ENCODE results near the gene UBALD1. TPM values are rescaled to one million over a fixed set of nuclear protein-coding genes. Genes with fewer than 3 reads are reported as not detected.
"Not testable (repeated sequence)": the region's sequence is repeated elsewhere in the genome, so short reads cannot be mapped to it uniquely, and the experiment has no call there.

UBALD1 gene
- 4.7 TPM for total RNA-seq

DNA sequence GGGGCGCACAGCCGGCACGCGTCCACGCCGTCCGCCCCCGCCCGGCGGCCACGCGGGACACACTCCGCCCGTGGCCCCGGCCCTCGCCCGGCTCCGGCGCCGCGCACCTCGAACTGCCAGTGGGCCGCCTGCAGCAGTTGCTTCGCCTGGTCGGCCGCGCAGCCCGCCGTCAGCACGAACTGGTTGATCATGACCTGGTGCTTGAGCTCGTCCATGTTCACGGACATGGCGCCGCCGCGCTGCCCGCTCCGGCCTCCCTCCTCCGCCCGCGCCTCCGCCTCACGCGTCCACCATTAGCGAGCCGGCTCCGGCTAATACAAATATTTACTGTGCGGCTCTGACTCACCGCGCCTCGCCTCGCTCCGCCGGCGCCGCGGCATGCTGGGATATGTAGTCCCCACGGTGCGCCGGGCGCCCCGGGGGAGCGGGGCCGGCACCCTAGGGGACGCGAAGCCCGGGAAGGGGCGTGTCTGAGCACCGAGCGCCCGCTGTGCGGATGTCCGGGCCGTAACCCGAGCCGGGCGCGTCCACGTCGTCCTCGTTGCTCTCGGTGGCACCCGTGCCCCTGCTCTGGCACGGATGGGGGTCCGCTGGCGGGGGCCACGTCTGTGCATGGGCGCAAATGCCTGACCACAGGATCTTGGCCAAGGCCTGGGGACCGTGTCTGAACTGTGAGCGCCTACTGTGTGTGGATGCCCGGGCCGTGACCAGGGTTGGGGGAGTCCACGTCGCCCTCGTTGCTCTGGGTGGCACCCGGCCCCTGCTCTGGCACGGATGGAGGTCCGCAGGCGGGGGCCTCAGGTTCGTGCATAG is at the start of gene UBALD1:
Gene UBALD1, minus strand, starts transcription at position 318 of the 813 bp plus-strand sequence. Its CDS starts 91 bp downstream, at position 227.
- peak; percentile 61 for DNase-seq

DNA sequence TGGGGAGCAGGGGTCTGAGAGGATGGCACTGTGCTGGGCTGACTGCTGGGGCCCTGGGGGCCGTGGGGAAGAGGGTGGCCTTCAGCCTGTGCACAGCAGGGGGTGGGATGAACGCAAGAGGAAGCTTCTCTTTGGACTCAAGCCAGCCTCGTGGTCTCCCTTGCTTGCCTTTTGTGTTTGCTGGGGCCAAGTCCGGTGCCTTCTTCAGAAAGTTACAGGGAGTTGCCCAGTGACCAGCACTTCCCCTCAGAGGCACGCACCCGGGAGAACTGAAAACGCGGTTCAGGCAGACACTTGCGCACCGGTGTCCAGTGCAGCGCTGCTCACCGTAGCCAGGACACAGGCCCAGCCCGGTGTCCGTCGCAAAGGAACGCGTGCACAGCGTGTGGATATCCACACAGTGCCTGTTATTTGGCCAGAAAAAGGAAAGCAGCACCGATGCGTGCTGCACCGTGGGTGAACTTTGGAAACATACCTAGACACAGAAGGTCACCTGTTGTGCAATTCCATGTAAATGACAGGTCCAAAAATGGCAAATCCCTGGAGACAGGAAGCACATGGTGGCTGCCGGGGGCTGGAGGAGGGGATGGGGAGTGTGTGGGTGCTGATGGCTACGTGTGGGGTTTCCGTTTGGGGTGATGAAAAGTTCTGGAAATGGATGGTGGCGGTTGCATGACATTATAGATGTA is 49.2 kb upstream of the UBALD1 start:
- no peak for DNase-seq

DNA sequence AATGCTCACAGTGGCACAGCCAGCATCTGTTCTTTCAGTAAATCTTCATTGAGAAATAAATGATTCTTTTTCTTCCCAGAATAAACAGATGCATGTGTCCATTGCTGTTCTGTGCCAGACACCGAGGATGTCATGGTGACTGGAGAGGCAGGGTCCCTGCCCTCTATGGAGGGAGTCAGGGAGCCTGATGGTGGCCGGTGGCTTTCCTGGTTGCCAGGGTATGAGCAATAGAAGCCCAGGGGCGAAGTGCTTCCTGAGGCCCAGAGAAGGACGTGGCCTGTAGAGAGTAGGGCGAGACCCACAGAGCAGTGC is 48.7 kb upstream of the UBALD1 start:
- DNase-seq: no peak

DNA sequence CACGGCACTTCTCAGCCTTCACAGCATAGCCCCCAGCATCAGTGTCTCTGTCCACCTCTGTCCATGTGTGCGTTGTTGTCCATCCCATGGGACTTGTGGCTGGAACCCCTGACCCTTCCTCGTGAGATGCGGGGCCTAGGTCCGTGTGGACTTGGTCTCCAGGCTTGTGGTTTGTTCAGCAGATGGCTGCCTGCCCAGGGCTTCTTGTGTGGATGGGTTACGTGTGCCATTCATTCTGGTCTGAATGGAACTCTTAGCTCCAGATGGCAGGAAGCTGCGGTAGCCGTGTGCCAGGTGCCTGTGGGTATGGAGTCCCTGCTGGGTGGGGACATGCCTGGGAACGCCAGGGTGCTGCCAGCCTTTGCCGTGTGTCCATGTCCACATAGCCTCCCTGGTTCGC is 47.0 kb upstream of the UBALD1 start:
- no peak for DNase-seq

DNA sequence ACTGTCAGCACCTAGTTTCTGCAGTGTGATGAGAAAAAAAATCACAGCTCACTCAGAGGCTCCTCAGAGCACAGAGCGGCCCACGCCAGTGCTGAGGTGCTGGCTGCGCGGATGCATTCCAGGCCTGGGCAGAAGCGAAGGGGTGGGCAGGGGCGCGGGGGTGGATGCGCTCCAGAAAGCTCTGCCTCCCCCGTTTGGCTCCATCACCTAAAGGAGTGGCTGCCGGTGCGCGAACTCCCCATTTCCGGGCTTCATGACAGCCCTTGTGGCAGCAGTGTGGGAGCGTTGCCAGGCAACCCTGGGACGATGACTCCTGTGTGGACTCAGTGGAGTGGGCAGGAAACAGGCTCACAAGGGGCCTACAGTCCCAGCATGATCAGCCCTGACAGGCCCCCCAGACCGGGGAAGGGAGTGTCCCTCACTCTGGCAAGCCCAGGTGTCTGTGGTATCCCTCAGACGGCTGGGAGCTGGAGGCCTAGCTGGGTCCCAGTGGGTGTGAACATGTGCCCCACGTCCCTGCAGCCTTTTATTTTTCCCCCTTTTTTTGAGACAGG is 45.8 kb upstream of the UBALD1 start:
- DNase-seq: no peak

DNA sequence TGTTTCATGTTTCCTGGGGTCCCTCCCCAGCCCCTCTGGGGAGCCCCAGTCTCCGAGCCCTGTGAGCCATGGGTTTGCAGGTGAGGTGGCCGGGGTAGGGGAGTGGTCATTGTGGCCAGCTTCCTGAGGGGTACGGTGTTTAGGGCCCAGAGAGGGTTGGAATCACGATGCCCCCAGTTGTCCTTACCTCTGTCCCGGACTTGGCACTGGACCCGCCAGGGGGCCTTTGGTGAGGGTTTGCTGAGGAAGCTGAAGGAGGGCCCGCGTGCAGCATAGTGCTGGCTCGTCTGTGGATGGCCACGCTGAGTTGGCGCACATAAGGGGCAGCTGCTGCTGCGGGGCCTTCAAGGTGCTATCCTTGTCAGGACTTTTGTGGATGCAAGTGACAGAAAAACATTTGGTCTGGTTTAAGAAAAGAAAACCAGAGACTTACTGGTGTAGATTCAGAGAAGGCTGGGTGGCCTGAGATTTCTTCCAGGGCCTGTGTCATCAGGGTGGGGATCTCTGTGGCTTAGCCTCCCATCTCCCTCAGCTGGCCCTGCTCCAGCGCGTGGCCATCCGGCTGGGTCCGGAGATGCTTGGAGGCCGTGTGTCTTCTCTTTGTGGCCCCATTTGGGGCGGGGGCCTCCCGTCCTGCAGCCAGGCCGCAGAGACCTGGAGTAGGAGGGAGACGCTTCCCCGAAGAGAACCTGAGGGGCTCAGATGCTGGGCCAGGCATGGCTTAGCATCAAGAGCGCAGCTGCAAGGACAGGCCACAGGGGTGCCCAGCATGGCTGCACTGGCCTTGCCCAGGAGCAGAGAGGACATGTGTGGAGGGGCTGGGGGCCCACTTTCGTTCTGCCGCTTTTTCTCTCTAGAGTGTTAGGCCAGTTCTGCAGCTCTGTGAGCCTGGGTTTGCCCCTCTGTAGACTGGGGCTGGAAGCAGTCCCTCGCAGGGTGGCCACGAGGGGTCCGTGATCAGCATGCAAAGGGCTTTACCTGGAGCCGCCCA is 45.0 kb upstream of the UBALD1 start:
- no peak for DNase-seq

DNA sequence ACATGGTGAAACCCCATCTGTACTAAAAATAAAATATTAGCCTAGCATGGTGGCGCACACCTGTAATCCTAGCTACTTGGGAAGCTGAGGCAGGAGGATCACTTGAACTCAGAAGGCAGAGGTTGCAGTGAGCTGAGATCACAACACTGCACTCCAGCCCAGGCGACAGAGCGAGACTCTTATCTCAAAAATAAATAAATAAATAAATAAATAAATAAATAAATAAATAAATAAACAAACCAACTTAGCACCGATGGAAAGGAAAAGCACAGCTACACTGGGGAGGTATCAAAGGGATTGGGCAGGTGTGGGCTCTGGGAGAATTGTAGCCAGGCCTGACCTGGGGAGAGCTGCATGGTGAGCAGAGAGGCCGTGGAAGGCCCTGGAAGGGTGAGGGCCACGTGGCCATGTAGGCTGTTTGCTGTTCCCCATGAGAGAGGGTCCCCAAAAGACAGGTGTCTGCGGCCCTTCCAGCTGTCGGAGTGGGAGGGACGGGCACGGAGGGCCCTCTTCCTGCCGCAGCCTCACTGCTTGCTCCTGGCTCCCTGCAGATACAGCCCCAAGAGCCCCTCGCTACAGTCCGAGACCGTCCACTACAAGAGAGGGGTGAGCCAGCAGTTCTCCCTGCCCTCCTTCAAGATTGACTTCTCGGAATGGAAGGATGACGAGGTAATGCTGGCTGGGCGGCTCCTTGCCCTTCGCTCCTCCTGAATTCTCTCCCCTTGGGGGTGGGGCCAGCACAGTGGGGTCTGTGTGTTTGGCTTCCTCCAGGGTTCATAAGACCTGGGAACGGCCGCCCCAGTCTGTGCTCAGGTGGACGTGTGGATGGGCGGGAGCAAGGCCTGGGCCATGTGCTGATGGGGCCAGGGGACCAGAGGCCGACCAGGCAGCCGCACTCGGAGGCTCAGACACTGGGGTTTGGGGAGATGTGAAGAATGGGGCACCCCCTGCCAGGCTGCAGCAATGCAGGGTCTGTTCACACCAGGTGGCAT is 42.3 kb upstream of the UBALD1 start:
- DNase-seq: no peak

DNA sequence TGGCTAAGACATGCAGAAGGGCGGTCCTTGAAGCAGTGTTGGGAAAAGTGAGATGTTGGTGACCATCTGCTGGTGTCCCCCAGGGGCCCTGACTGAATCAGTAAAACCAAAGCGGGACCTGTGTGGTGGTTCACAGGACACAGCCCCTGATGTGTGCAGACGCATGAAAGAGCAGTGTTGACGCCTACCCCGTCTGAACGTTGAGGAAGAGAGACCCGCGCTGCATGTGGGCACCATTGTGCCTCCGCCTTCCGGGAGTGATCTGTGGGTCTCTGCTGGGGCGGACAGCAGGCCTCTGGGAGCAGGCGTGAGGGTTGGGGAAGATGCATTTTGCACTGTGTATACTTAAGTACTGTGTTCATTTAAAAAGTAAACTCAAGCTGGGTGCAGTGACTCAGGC is 41.5 kb upstream of the UBALD1 start:
- no peak for DNase-seq

DNA sequence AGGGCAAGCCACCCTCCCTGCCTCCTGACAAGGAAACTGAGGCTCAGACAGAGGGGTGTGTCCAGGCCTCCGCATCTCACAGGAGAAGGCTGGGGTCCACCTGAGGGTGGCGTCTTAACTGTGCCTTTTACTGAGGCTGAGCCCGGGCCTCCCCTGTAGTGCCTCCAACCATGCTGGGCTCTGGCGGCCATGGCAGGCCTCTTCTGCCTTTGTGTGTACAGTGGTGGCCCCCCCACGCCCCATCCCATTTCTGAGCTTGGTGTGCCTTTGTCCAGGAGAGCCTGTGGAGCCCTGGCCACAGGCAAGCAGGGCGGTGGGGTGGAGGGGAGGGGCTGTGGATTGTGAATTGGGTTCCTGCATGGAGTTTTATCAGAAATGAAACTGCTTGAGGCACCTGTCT is 41.1 kb upstream of the UBALD1 start:
- no peak for DNase-seq

DNA sequence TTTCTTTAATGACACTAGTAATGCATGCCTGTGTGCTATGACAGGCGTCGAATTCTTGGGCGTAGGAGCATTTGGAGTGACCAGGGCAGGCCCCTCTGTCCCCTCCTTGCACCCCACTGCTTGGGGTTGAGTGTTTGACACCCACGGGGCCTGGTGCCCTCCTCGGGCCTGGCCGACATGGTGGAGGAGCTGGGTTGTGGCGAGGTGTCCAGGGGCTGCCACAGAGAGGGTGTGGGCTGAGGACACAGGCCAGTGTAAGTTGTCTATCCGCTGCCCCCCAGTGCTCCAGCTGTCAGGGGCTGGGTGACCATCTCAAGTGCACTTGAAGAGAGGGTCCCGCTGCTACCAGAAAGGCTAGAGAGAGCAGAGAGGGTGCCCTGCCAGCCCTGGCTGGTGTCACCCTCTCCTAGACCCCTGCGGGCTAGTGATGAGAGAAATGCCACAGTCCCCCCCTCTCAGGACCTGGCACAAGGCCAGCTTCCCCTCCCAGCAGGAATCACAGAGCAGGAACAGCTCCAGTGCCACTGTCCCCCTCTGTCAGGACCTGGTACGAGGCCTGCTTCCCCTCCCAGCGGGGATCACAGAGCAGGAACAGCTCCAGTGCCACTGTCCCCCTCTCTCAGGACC is 40.4 kb upstream of the UBALD1 start:
- DNase-seq: no peak

DNA sequence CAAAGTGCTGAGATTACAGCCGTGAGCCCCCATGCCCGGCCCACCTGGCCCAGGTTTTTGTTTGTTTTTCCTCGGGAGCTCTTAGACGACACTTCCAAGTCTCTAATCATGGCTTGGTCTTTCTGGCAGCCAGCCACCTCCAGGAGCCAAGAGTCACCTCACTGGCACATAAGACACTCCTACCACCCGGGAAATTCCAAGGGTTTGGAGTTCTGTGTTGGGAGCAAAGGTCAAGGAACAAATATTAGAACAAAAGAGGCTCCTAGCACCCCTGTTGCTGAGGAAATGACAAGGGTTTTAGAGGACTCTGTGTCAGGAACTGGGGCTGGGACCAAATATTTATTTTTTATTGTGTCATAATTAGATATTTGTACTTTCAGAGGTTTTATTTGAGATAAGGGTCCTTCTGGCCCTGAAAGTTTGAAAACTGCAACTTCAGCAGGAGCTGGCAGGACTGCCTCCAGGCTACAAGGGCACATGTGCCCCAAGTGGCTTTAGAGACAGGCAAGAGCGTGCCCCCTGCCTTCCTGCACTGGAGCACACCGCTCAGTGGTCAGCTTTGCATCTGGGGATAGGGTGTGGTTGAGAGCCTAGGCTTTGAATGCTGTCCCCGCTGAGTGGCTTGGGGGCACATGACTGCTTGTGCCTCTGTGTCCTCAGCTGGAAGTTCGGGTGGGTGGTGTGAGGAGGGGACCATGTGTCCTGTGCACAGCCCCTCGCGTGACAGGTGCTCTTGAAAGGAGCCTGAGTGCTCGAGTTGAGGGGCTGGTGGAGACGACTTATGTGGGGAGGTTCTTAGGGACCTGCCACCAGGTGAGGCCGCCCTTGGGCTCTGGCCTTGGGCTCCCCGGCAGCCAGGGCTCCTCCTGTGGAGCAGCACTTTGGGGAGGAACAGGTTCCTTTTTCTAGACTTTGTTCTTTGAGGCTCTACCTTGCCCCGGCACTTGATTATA is 39.6 kb upstream of the UBALD1 start:
- DNase-seq: no peak

DNA sequence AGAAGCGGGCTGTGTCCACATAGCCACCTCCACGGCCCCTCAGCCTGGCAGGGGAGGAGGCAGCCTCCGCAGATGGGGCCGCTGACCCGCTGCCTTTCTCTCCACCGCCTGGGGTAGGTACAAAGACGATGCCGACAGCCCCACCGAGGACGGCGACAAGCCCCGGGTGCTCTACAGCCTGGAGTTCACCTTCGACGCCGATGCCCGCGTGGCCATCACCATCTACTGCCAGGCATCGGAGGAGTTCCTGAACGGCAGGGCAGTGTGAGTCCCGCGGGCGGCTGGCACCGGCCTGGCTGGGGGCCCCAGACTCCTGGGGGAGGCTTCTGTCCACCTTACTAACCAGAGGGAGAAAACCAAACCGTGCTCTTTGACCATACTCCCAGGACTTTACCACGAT is 37.9 kb upstream of the UBALD1 start:
- DNase-seq: no peak

DNA sequence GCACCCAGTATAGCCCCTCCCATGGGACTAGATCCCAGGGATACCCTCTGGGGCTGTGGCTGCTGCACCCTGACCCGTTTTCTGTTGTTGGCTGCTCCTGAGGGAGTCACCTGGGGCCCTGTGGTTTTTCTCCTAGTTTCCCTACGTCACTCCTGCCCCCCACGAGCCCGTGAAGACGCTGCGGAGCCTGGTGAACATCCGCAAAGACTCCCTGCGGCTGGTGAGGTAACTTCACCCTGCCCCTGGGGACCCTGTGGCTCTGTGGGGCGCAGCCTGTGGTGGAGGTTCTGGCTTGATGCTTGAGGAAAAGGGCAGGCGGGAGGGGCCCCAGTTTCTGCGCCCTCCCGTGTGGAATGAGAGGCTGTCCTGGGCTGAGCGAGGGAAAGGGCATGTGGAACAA is 37.1 kb upstream of the UBALD1 start:
- no peak for DNase-seq

DNA sequence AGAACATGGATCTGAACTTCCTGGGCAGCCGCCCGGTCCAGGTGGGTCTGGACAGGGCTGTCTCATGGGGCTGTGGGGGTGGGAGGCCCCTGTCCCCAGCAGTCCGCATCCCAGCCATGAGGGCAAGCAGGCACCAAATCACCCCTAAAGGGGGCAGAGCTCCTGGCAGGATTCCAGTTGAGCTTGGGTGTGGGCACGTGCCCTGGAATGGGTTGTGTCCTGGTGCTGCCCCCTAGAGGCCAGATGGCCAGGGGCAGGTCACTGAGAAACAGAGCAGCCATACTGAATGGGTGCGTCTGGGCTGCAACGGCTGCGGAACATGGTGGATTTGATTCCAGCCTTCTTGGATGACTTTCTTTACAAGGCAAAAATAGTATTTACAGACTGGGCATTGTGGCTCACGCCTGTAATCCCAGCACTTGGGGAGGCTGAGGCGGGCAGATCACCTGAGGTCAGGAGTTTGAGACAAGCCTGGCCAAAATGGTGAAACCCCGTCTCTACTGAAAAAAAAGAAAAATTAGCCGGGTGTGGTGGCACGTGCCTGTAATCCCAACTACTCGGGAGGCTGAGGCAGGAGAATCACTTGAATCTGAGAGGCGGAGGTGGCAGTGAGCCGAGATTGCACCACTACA is 35.9 kb upstream of the UBALD1 start:
- DNase-seq: not testable (repeated sequence)

DNA sequence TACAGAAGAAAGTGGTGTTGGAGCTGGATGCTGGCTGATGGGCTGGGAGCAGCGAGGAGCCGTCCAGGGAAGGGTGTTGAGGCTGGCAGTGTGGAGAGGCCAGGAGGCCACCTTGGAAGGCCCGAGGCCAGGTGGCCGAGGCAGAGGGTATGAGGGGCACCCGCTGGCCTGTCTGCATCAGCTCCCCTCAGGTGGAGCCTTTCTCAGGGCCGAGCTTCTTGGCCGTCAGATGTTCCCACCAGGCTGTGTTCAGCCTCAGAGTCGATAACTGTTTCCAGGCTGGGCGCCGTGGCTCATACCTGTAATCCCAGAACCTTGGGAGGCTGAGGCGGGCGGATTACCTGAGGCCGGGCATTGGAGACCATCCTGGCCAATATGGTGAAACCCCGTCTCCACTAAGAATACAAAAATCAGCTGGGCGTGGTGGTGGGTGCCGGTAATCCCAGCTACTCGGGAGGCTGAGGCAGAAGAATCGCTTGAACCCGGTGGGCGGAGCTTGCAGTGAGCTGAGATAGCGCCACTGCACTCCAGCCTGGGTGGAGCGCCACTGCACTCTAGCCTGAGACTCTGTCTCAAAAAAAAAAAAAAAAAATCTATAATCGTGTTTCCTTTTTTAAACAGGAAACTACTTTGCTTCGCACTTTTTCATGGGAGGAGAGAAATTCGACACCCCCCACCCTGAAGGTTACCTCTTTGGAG is 35.2 kb upstream of the UBALD1 start:
- no peak for DNase-seq

DNA sequence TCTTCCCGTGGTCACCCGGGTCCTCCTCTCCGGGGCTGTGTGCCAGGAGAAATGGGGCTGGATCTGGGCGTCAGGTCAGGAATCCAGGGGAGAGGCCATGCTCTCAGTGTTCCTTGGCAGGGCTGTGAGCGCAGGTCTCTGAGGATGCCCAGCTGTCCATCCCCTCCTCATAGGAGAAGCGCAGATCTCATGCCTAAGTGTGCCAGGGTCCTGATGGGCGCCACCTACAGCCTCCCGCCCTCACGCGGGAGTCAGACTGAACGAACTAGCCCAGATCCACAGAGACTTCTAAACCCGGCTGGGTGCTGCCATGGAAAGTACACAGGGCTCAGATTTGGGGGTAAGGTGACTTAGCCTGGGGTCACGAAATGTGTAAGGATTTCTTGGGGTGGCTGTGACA is 34.2 kb upstream of the UBALD1 start:
- no peak for DNase-seq

DNA sequence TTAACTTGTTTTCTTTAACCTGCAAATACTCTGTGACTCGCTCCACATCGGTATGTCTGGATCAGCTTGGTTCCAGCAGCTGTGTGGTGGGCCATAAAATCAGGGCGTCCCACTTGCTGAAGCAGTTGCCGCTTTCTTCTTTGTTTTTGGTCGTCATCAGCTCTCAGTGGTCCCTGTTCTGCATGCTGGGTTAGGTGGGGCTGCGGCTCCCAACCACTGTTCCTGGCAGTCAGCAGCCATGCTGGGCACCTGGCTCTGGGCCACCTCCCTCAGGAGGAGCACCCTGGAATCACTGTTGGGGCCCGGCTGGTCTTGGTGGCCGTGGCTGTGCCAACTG is 32.9 kb upstream of the UBALD1 start:
- DNase-seq: no peak
